GM18505 (cell line): ENCODE measurements around the gene B3GNT2.

Source experiments
- ATAC-seq: cut with Tn5 transposase; IDR thresholded peaks from one replicate; pipeline ENCODE4 v1.9.1; 2021; ENCODE audit not compliant: unreplicated experiment
- POLR2A ChIP-seq: IDR thresholded peaks from 4 replicates; pipeline ENCODE4 v1.6.1; 2011; ENCODE audit warnings: borderline replicate concordance; ENCODE audit not compliant: insufficient read depth, insufficient read length; ENCODE audit errors: extremely low read depth

B3GNT2 gene

GRCh38 chr2:62203459-62203858, 7.5 kb downstream of the B3GNT2 start:
- no peak for ATAC-seq
- no peak for TF ChIP-seq POLR2A

DNA sequence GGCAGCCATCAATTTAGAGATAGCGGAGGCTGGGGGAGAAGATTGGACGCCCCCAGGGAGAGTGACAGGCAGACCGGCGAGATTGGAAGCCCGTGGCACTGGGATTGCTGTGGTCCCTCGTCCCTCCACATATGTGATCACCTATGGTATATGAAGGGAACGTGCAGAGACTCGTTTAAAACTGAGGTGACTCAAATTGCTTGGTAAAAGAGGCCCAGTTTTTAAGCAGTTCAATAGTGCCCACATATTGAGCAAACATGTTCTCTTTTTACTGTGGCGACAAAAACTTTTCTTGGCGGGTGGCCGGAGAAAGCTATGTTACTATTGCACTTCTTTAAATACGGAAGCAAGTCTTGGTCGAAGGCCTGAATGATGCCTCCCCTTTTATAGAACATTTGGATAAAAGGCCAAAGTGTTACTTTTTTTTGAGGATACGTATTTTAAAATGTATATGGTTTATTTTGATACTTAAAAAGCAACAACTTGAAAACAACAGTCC, 9.1 kb downstream of the B3GNT2 start:
- no peak for TF ChIP-seq POLR2A
- ATAC-seq, result no peak

DNA sequence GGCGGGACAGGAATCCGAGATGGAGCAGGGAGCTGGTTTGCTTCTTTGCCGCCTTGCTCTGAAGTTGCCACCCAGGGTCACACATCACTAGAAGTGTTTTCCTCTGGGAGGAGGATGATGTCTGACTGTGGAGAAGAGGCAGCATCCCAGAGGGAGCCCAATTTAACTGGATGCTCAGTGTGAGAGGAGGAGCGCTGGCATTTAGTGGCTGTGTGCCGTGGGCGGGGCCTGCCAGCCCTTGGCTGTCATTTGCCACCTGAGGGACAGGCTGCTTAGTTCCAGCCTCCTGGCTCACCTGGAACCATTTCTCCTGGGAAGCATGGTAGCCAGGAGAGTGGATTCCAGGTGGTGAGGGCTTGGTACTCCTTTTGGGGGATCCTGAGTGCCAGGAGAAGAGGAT, 9.6 kb downstream of the B3GNT2 start:
- ATAC-seq, result no peak
- no peak for TF ChIP-seq POLR2A

GRCh38 chr2:62206024-62206423, 10.1 kb downstream of the B3GNT2 start:
- ATAC-seq, result no peak

GRCh38 chr2:62207491-62207890, 11.6 kb downstream of the B3GNT2 start:
- no peak for ATAC-seq
- TF ChIP-seq POLR2A, result no peak

More at GRCh38 chr2:62206024-62206423, 10.1 kb downstream of the B3GNT2 start:
- TF ChIP-seq POLR2A, result no peak

DNA sequence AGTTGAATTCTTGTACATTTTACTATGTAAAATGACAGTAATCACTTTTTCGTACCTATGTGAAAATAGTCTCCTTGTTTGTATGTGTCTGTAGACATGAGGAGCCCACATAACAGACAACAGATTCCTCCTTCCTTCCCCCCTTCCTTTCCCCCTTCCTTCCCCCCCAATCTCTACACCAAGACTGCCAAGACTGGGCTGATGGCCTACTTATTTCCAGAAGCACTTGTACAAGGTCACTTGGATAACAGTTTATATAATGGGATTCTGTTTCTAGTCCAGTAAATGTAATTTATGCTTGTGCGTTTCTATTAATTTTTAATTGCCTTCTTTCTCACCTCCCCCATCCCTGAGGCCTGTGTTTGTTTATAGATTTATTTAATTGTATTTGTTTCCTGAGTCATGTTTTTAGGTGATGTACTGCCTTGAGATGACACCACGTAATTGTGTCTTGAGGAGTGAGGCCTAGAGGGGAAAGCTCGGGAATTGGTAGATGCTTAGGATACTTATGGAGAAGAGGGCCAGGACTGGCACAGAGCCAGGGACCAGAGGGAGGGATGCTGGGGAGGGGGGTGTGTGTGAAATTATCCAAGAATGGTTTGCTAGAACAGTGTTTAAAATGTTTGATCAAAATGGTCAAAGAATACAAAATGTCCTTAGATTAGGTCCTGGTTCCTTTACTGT, 12.3 kb downstream of the B3GNT2 start:
- TF ChIP-seq POLR2A, result no peak

GRCh38 chr2:62208758-62209114, 12.8 kb downstream of the B3GNT2 start:
- no peak for ATAC-seq
- no peak for TF ChIP-seq POLR2A

More for the DNA sequence above, 12.3 kb downstream of the B3GNT2 start:
- no peak for ATAC-seq

DNA sequence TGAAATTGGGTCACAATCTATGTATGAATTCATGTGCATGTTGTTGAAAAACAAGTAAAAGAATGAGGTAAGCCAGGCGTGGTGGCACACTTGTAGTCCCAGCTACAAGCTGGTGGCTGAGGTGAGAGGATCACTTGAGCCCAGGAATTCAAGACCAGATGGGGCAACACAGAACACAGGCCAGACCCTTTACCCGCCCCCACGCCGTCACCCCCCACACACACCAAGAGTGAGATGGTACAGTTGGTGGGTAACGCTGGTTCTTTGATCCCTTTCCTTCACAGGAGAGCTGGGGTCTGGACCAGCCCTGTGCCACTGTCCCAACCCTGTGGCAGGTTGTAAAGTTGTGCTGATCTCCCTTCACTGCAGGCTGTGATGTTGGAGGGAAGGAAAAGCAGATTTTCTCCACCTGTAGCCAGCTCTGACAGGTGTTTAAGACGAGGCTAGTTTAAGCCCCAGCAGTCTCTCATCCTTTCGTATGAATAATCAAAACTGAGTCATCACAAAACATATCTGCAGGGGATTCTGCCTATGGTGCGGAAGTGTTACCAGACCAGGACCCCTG, 13.6 kb downstream of the B3GNT2 start:
- no peak for ATAC-seq
- no peak for TF ChIP-seq POLR2A

DNA sequence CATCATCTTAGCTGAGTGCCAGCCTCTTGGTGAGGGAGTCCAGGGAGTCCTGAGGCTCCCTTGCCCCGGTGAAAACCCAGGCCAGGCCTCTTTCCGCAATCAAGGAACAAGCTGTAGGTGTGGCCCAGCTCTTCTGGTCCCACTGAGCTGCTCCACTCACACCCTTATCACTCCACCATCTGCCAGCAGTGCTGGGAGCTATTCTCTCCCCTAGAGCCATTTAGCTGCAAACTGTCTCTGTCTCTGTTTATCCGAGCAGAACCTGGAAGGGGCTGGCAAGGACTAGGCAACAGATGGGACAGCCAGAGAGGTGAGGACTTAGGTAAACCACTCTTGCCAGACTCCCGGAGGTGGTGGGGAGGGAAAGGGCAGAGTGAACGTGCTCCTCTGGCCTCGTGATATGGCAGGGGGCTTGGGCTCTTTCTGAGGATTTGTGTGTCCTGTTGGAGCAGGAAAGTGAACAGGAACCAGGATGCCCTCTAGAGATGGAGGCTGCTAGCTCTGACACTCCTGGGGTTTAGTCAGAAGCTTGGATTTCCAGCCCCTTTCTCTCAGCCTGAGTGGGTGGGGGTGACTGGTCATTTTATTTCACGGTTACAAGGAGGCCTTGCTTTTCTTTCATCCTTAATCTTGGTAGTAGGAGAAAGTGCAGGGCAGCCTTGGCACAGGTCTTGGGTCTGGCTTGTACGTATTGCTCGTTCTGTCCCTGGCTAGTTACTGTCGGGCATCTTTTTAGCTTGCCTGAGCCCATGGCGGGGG, 19.6 kb downstream of the B3GNT2 start:
- TF ChIP-seq POLR2A, result no peak
- no peak for ATAC-seq

DNA sequence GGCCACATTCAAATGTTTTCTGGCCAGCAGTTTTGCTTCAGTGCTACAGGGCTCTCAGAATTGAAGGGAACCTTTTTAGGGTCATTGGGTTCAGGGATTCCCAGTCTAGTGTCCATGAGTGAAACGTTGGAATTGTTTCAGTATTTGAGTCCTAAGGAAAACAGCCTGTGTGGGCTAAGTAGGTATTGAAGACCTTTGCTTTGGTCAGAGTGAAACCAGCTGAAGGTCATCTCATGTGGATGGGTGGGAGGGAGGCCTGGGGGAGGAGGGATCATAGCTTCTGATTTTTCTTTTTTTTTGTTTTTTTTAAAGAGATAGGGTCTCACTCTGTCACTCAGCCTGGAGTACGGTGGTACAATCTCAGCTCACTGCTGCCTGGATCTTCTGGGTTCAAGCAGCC, 20.2 kb downstream of the B3GNT2 start:
- no peak for ATAC-seq
- no peak for TF ChIP-seq POLR2A

GRCh38 chr2:62216616-62217015, 20.7 kb downstream of the B3GNT2 start:
- TF ChIP-seq POLR2A, result no peak
- ATAC-seq, result no peak

GRCh38 chr2:62217421-62217820, 21.5 kb downstream of the B3GNT2 start:
- no peak for ATAC-seq
- TF ChIP-seq POLR2A, result no peak

- TF ChIP-seq POLR2A, result no peak
- no peak for ATAC-seq
Observed at GRCh38 chr2:62217970-62218369, 22.1 kb downstream of the B3GNT2 start.
